ENCODE results near the gene LIPI. TPM values are rescaled to one million over a fixed set of nuclear protein-coding genes. Genes with fewer than 3 reads are reported as not detected.
"Not testable (repeated sequence)": the region's sequence is repeated elsewhere in the genome, so short reads cannot be mapped to it uniquely, and the experiment has no call there.

Gene LIPI
- total RNA-seq, 1 donor from 2014 or later: not detected

DNA sequence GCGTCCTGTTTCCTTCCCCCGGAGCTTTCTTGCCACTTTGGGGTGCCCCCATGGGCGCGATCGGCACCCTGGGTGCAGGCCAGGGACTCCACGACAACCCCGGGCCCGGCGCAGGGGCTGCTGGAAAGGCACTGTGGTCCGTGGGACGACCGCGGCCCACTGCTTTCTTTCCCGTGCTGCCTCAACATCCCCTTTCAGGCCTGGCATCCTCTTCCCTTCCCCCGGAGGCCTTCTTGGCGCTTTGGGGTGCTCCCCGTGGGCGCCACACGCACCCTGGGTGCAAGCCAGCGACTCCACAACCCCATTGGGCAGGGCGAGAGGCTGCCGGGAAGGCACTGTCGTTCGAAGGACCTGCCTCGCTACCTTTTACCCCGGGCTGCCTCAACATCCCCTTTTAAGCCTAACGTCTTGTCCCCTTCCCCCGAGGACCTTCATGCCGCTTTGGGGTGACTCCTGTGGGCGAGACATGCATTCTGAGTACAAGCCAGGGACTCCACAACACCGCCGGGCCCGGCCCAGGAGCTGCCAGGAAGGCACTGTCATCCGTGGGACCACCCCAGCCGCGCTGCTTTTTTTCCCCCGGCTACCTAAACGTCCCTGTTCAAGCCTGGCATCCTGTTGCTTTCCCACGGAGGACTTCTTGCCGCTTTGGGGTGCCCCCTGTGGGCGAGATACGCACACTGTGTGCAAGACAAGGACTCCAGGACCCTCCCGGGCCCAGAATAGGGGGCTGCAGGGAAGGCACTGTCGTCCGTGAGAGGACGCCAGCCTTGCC, 137.8 kb downstream of the LIPI start:
- no peak for DNase-seq

DNA sequence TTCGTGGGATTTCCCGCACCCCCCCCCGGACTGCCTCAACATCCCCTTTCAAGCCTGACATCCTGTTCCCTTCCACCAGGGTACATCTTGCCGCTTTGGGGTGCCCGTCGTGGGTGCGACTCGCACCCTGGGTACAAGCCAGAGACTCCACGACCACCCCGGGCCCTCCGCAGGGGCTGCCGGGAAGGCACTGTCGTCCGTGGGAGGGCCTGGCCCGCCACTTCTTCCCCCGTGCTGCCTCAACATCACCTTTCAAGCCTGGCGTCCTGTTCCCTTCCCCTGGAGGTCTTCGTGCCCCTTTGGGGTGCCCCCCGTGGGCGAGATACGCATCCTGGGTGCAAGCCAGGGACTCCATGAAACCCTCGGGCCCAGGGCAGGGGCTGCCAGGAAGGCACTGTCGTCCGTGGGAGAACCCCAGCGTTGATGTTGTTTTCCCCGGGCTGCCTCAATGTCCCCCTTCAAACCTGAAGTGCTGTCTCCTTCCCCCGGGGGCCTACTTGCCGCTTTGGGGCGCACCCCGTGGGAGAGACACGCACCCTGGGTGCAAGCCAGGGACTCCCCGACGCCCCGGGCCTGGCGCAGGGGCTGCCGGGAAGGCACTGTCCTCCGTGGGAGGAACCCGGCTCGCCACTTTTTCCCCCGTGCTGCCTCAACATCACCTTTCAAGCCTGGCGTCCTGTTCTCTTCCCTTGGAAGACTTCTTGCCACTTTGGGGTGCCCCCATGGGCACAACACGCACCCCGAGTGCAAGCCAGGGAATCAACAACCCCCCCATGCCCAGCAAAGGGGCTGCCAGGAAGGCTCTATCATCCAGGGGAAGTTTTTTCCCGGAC, 138.6 kb downstream of the LIPI start:
- DNase-seq: no peak

DNA sequence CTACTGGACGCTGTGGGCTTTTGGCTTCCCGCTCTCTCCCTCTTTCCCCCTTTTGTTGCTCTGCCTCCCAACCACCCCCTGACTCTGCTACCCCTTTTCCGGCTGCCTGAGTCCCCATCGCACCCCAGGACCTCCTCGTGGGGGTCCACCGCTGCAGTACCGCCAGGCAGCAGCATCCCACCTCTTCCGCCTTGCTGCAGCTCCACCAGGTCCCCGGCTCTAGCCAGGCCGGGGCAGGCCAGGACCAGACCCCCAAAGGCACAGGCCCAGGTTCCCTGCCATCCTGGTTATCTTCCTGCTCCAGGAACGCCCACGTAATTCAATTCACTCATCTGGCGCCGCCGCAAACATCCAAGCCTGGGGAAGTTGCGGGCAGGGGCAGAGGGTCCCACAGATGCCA, 139.8 kb downstream of the LIPI start:
- no peak for DNase-seq

DNA sequence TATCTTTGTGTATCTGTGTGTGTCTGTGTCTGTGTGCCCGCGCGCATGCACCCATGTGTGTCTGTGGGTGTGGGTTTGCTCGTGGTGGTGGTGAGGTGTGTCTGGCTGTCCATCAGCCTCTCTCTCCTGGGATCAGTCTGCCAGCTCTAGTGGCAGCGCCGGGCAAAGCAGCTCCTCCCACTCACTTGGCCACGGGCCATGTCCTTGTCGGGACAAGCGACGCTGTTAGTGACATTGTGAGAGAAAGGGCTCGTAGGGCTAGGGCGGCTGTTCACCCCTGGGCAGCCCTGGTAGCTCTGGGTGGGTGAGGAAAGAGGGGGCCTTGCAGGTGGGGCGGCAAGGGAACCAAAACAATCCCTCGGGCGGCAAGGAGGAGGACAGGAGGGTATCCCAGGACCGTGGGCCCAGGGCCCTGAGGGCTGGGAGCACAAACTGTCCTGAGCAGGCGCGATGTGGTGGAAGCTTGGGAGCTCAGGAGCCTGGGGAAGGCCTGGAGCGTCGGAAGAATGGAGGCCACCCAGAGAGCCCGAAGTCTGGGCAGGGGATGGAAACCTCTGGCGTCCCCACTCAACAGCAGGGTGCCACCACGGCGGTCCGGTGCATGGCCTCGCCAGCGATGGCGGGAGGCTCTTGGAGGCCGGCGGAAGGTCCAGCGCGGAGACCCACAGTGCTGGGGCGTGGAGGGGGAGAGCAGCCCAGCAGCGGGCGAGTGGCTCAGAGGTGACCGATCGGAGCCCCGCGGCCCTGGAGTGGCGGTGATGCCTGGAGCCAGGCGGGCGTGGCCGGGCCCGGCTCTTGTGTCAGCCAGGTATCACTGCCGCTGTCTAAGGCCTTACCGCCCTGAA, 140.5 kb downstream of the LIPI start:
- no peak for DNase-seq

DNA sequence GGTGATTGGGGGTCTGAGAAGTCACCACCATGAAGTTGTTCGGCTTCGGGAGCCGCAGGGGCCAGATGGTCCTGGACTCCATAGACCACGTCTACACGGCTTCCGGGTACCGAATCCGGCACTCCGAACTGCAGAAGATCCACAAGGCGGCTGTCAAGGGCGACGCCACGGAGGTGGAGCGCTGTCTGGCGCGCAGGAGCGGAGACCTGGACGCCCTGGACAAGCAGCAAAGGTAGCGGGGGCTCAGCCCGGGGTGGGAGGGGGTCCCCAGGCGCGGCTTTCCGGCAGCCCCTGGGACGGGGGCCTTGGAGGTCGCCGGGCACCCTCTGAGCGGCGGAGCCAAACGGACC, 146.5 kb downstream of the LIPI start:
- no peak for DNase-seq

DNA sequence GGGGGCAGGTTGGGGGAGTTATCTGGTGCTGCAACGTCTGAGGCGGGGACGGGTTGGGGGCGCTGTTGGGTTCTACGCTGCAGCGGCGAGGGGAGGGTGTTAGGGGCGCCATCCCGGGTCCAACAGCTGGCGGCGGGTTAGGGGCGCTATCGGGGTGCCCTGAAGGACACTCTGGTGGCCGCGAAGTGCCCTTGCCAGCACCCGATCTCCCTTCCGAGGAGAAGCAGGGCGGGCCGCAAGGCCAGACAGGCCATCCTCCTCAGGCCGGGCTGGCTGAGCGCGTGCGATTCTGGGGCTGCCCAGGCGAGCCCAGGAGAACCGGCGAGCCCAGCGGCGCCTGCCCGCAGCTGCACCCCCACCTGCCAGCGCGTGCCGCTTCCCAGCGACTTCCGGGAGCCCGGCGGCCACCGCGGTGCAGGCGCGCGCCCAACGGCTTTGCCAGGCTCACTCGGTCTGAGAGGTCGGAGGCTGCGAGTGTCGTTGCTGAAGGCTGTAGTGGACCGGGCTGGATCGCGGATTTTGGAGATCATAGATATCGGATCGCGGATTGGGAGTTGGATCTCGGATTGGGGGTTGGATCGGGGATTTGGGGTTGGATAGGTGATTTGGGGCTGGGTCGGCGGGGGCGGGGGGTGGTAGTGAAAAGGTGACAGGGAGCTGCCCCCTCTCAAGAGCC, 147.0 kb downstream of the LIPI start:
- not testable (repeated sequence) for DNase-seq

DNA sequence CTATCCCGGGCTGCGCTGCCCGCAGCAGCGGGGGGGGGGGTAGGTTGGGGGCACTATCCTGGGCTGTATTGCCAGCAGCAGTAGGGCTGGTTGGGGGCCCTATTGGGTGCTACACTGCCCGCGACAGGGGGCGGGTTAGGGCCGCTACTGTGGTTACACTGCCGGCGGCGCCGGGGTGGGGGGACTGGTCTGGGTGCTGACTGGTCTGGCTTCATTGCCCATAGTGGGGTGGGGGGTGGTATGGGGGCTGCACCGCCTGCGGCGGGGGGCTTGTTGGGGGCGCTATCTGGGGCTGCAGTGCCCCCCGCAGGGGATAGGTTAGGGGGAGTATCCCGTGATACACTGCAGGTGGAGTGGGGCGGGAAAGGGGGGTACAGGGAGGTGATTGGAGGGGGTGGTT, 148.1 kb downstream of the LIPI start:
- not testable (repeated sequence) for DNase-seq

DNA sequence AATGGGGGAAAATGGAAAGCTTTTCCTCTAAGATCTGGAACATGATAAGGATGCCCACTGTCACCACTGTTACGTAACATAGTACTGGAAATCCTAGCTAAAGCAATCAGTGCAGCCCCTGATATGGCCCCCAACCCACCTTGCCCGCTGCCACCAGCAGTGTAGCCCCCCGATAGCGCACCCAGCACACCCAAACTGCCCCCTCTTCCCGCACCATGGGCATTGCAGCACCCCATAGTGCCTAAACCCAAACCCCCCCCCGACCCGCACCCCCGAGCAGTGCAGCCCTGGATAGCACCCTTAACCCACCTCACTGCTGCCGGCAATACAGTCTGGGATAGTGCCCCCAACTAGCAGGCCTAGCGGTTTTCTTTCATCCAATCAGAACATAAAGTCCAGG, 148.9 kb downstream of the LIPI start:
- DNase-seq: not testable (repeated sequence)

DNA sequence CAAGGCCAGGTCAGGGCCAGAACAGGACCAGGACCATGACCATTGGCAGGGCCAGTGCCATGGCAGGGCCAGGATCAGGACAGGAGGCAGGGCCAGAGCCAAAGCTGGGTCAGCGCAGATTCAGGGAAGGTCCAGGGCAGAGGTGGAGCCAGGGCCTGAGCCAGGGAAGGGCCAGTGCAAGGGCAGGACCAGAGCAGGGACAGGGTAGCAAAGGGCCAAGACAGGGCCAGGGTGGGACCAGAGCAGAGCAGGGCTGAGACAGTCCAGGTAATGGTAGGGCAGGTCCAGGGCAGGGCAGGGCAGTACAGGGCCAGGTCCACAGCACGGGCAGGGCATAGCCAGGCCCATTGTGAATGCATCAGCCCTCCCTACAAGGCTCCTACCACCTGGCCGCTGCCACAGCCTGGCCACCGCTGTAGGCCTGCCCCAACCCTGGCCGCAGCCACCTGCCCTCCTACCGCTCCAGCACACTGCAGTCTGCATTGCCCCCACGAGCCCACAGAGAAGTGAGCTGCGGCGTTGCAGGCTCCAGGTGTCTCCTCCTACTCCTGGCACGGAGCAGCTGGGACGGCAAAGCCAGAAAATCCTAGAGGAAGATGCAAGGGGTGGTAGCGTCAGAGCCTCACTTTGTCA, 151.6 kb downstream of the LIPI start:
- not testable (repeated sequence) for DNase-seq

Other genes with a start within 250 kb of the LIPI start
- gene RBM11, start 5.2 kb upstream of the LIPI start, total RNA-seq: not detected in 2 replicates
- gene HSPA13, start 172.2 kb upstream of the LIPI start, total RNA-seq: 45.8 and 47.9 TPM in 2 replicates

Measured in dermis blood vessel endothelial cell (primary cell).